HepG2 (cell line): ENCODE data around the gene TEKT5. TPM values are rescaled to one million over a fixed set of nuclear protein-coding genes. Genes with fewer than 3 reads are reported as not detected.
"Not testable (repeated sequence)": the region's sequence is repeated elsewhere in the genome, so short reads cannot be mapped to it uniquely, and the experiment has no call there.

Source experiments
- ATAC-seq: fragments of 200-7000 bp; cut with Tn5 transposase; 3 replicates; pipeline ENCODE4 v1.9.1; 2020; ENCODE audit warnings: mild to moderate bottlenecking, moderate library complexity
- BruUV-seq: library from RNA; stranded (reverse); fragments of 400-500 nt; replicated peaks from 2 replicates; lab custom pipeline; 2021; lab: Mats Ljungman, UMichigan
- CTCF ChIA-PET: fragments of 300-600 bp; formaldehyde crosslinking; extraction: SDS; loops from one replicate; lab custom pipeline; 2021; ENCODE audit warnings: low total read pairs, inconsistent platforms, low intra/inter-chr PET ratio; lab: Yijun Ruan, JAX
- POLR2A ChIA-PET: fragments of 350-600 bp; sonication (Branson Sonifier 250); formaldehyde crosslinking; loops from one replicate; lab custom pipeline; 2020; ENCODE audit warnings: antibody characterized with exemption, inconsistent platforms; lab: Yijun Ruan, JAX
- DNase-seq: peaks from one replicate; pipeline ENCODE4 v3.0.0-alpha.2; 2015; ENCODE audit warnings: low spot score
- FAIRE-seq: peaks from 3 replicates; lab custom pipeline; 2011; peaks lifted over from hg19 to GRCh38; lab: Jason Lieb, UNC
- H2AFZ ChIP-seq: one replicate; pipeline ENCODE4 v1.6.1; 2011; ENCODE audit warnings: low read length, inconsistent platforms
- H3K27ac ChIP-seq: fragments of 300-600 bp; 3 replicates; pipeline ENCODE4 v1.8.0; 2011; ENCODE audit warnings: mixed run types, mild to moderate bottlenecking, mixed read lengths, low read length, inconsistent platforms; ENCODE audit not compliant: insufficient read depth; ENCODE audit errors: extremely low read length
- H3K27me3 ChIP-seq, 2 experiments: fragments of 200-600 bp in 1 of 2; 2 replicates in 1 of 2; 3 replicates in 1 of 2; pipeline versions ENCODE4 v1.6.0 to v1.8.0; 2011; ENCODE audit warnings: low read length in 2 of 2, mild to moderate bottlenecking in 2 of 2, moderate library complexity in 2 of 2, inconsistent platforms in 1 of 2; ENCODE audit not compliant: insufficient read depth in 2 of 2, control insufficient read depth in 1 of 2
- H3K36me3 ChIP-seq, 2 experiments: fragments of 200-600 bp in 1 of 2; replicated peaks in 1 of 2; 2 replicates in 1 of 2; 3 replicates in 1 of 2; pipeline versions ENCODE4 v1.5.1 to v1.8.0; 2011; ENCODE audit warnings: low read length in 2 of 2, inconsistent platforms in 1 of 2; ENCODE audit not compliant: insufficient read depth in 2 of 2, control insufficient read depth in 1 of 2
- H3K4me1 ChIP-seq: 2 replicates; pipeline ENCODE4 v1.5.1; 2012; ENCODE audit warnings: low read length, inconsistent platforms; ENCODE audit not compliant: insufficient read depth
- H3K4me2 ChIP-seq: 2 replicates; pipeline ENCODE4 v1.6.0; 2011; ENCODE audit warnings: low read depth, low read length, inconsistent platforms
- H3K4me3 ChIP-seq, 3 experiments: fragments of 200-600 bp in 1 of 3; sonication (generic), shearing (Covaris generic) in 1 of 3; replicated peaks in 1 of 3; 2 replicates each; pipeline ENCODE4 v1.5.1; 2011 to 2016; ENCODE audit warnings: low read length in 3 of 3, inconsistent platforms in 2 of 3, low read depth in 2 of 3, mild to moderate bottlenecking in 2 of 3, control low read depth in 1 of 3, mixed read lengths in 1 of 3; ENCODE audit not compliant: insufficient read depth in 1 of 3
- H3K79me2 ChIP-seq: one replicate; pipeline ENCODE4 v1.6.1; 2011; ENCODE audit warnings: low read length, inconsistent platforms; ENCODE audit not compliant: insufficient read depth
- H3K9ac ChIP-seq: 2 replicates; pipeline ENCODE4 v1.6.0; 2011; ENCODE audit warnings: mild to moderate bottlenecking, low read depth, low read length, inconsistent platforms; ENCODE audit not compliant: insufficient read depth
- H3K9me3 ChIP-seq: 2 replicates; pipeline ENCODE4 v1.5.1; 2012; ENCODE audit warnings: mild to moderate bottlenecking, low read length
- H4K20me1 ChIP-seq: 2 replicates; pipeline ENCODE4 v1.6.0; 2011; ENCODE audit warnings: inconsistent platforms, mild to moderate bottlenecking, low read length, moderate library complexity; ENCODE audit not compliant: insufficient read depth
- AFF4 ChIP-seq: sonication (generic); formaldehyde crosslinking; IDR thresholded peaks from 2 replicates; pipeline ENCODE4 v1.4.0; 2020; ENCODE audit warnings: missing genetic modification reagents
- SIX1 ChIP-seq: sonication (generic); formaldehyde crosslinking; IDR thresholded peaks from 2 replicates; pipeline ENCODE4 v1.4.0; 2020; ENCODE audit warnings: missing genetic modification reagents, borderline replicate concordance
- ZFY ChIP-seq: sonication (generic); formaldehyde crosslinking; IDR thresholded peaks from 2 replicates; pipeline ENCODE4 v1.4.0; 2020; ENCODE audit warnings: missing genetic modification reagents
- ZNF562 ChIP-seq: sonication (generic); formaldehyde crosslinking; IDR thresholded peaks from 2 replicates; pipeline ENCODE4 v1.8.0; 2022; ENCODE audit warnings: missing genetic modification reagents, borderline replicate concordance
- ZSCAN5A ChIP-seq: sonication (generic); formaldehyde crosslinking; IDR thresholded peaks from 2 replicates; pipeline ENCODE4 v1.8.0; 2022; ENCODE audit warnings: mild to moderate bottlenecking, missing genetic modification reagents, borderline replicate concordance
- WGBS: methylation state at CpG from one replicate; pipeline ENCODE4 v1.1.6; 2017; ENCODE audit warnings: low lambda C conversion rate; 5-methylcytosine and 5-hydroxymethylcytosine counted together
- in situ Hi-C: cut with HindIII; loops from 2 replicates; pipeline ENCODE4 v1.10.0; 2017; ENCODE audit warnings: low pct_unique_long_range_greater_than_20kb; ENCODE audit not compliant: extremely low pct_ligation_motif_present
- intact Hi-C: fragments of 100-400 bp; cut with micrococcal nuclease; formaldehyde crosslinking; loops from one replicate; pipeline ENCODE4 v1.10.0; 2022; ENCODE audit not compliant: unreplicated experiment
- polyA plus RNA-seq, 8 experiments: library from polyadenylated mRNA; depleted of rRNA in 3 of 8; stranded (reverse) in 7 of 8; unstranded in 1 of 8; fragments of >200 nt; fragmentation: Illumina TruSeq in 4 of 8; extraction: Trizol in 4 of 8; gene quantifications; 2 replicates each; pipeline versions ENCODE4 v1.2.1 to v1.2.3, GENCODE V29; 2011 to 2016; ENCODE audit warnings: low read depth in 4 of 8, missing spikeins in 1 of 8, mixed read lengths in 1 of 8; ENCODE audit not compliant: insufficient read depth in 1 of 8
- total RNA-seq, 5 experiments: library from RNA; depleted of rRNA; stranded (reverse); fragments of >200 nt; fragmentation: Illumina TruSeq; extraction: Trizol; gene quantifications; 2 replicates each; pipeline ENCODE4 v1.2.3, GENCODE V29; 2016; ENCODE audit warnings: low read depth in 1 of 5

Gene TEKT5
- total and polyA plus RNA-seq, 2 of the 13 experiments (the other 11 are each of a cell fraction or from before 2014, with no cell fraction given) = 0.16 TPM; not detected in 1

- DNase-seq, ATAC-seq, H3K36me3 ChIP-seq, H3K4me3 ChIP-seq, H2AFZ ChIP-seq, H4K20me1 ChIP-seq, H3K9ac ChIP-seq, BruUV-seq, H3K79me2 ChIP-seq, H3K9me3 ChIP-seq, intact Hi-C loops, H3K27ac ChIP-seq, H3K4me2 ChIP-seq, FAIRE-seq, H3K27me3 ChIP-seq: not testable (repeated sequence)
- peaks cover 45% of the 10 kb centered on the region for H3K4me1 ChIP-seq
- ChIA-PET CTCF (interaction anchor here (1.1 kb wide), 1 partner anchor 227 kb away, joined by 3 read pairs; no protein-coding TSS in a partner anchor), POLR2A (interaction anchor here (1.5 kb wide), 1 partner anchor 221 kb away, joined by 5 read pairs; no protein-coding TSS in a partner anchor)
- WGBS = 96% methylated on average over 10 of the region's 10 CpGs
- in situ Hi-C loops = loop anchor here (5.0 kb wide), 1 partner anchor 181 kb away; no protein-coding TSS in a partner anchor
These were observed 46.5 kb upstream of the TEKT5 start for GRCh38 chr16:10741249-10741648.

GRCh38 chr16:10740845-10741208 lies 46.1 kb upstream of the TEKT5 start:
- Histone ChIP-seq H3K79me2 (no peaks in the 10 kb centered on the region), H3K27ac (no peak overlapping the region), H3K9ac (no peak overlapping the region), H3K9me3 (no peaks in the 10 kb centered on the region), H3K4me2 (no peak overlapping the region), H3K36me3 (no peaks in the 10 kb centered on the region), H4K20me1 (no peaks in the 10 kb centered on the region), H2AFZ (no peak overlapping the region), H3K4me3 (no peak overlapping the region), H3K4me1 (peaks cover 45% of the 10 kb centered on the region), H3K27me3 (no peaks in the 10 kb centered on the region; a peak in 1 of 5 replicates)
- intact Hi-C loops = no loop called here
- FAIRE-seq (no peak), DNase-seq (no peak), ATAC-seq (no peak)
- in situ Hi-C loops = loop anchor here (5.0 kb wide), 1 partner anchor 181 kb away; no protein-coding TSS in a partner anchor
- POLR2A ChIA-PET = interaction anchor here (1.5 kb wide), 1 partner anchor 221 kb away, joined by 5 read pairs; no protein-coding TSS in a partner anchor
- 71% methylated on average over 2 of the region's 2 CpGs for WGBS
- CTCF ChIA-PET = no interaction called here
- BruUV-seq = no TSS peak
- TF ChIP-seq ZSCAN5A = no peak
- no peak for TF ChIP-seq AFF4
- TF ChIP-seq ZNF562 (CRISPR knock-in tag) = no peak
- no peak for TF ChIP-seq SIX1 (CRISPR knock-in tag)
- TF ChIP-seq ZFY (CRISPR knock-in tag) = no peak
